ENCODE data around the gene LRRC23.

DNA sequence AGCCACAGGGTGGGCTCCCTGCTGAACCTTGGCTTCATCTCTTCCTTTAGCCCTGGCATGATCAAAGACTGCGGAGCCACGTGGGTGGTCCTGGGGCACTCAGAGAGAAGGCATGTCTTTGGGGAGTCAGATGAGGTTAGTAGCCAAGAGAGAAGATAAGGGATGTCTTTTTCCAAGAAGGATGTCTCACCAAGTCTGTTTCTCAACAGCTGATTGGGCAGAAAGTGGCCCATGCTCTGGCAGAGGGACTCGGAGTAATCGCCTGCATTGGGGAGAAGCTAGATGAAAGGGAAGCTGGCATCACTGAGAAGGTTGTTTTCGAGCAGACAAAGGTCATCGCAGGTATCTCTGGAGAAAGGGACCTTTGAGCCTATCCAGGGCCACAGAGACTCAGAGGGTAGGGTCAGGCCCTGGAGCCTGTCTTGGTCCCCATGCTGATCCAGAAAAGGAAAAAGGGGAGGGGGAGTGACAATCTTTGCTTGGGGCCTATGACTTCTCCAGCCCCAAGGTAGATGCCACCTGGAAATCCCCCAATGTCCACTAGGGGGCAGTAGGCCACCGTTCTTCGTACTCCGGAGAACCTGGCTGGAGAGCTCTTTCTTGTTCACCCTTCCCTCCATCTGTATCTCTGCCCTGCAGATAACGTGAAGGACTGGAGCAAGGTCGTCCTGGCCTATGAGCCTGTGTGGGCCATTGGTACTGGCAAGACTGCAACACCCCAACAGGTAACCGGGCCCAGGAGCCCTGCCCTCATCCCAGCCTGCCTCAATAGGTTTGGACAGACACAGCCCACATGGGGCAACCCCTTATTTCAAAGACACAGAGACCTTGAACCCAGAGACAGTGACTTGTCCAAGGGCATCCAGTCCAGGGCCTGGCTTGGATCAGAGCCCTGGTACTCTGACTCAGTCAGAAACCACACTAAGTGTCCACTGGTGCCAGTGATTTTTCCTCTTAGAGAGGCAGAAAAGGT is 35.3 kb upstream of the LRRC23 start:
- peak; percentile 94 for TF ChIP-seq CTCF (IDR thresholded peaks at IDR 0.05; ENCODE audit: poor library complexity, severe bottlenecking)
- no peak for TF ChIP-seq EZH2 (IDR thresholded peaks at IDR 0.05; ENCODE audit: borderline replicate concordance, insufficient read depth, low read length, poor library complexity, severe bottlenecking)
- no peak for TF ChIP-seq REST (IDR thresholded peaks at IDR 0.05; ENCODE audit: borderline replicate concordance)
- TF ChIP-seq TAF1 (IDR thresholded peaks at IDR 0.05; ENCODE audit: low read depth): no peak
- TF ChIP-seq POLR2AphosphoS5 (IDR thresholded peaks at IDR 0.05): no peak

Data from neural cell (in vitro differentiated cells).